AG04450 (cell line): ENCODE measurements around the gene KIF4B. TPM values are rescaled to one million over a fixed set of nuclear protein-coding genes. Genes with fewer than 3 reads are reported as not detected.

Source experiments
- CTCF ChIA-PET: fragments of 300-600, 350-600 bp; formaldehyde crosslinking; extraction: SDS; loops from one replicate; lab custom pipeline; 2022; ENCODE audit warnings: antibody characterized with exemption, inconsistent platforms; lab: Charles Lee
- POLR2A ChIA-PET: fragments of 350-600 bp; formaldehyde crosslinking; extraction: SDS; loops from one replicate; lab custom pipeline; 2021; ENCODE audit warnings: antibody characterized with exemption, inconsistent platforms; lab: Yijun Ruan, JAX
- DNase-seq: peaks from one replicate; pipeline ENCODE4 v3.0.0-alpha.2; 2011; ENCODE audit warnings: low read depth, low spot score
- H3K27ac ChIP-seq: one replicate; pipeline ENCODE4 v1.5.1; 2012; ENCODE audit warnings: low read depth, low read length, control low read depth
- H3K27me3 ChIP-seq: one replicate; pipeline ENCODE4 v1.6.0; 2012; ENCODE audit warnings: low read length; ENCODE audit not compliant: control insufficient read depth, insufficient read depth
- H3K4me3 ChIP-seq: 2 replicates; pipeline ENCODE4 v1.5.1; 2011; ENCODE audit warnings: mild to moderate bottlenecking, low read depth, low read length, control low read depth
- H3K9me3 ChIP-seq: 2 replicates; pipeline ENCODE4 v1.5.1; 2012; ENCODE audit warnings: low read length; ENCODE audit not compliant: control insufficient read depth, insufficient read depth
- polyA plus RNA-seq: library from polyadenylated mRNA; depleted of rRNA; stranded (reverse); fragments of >200 nt; gene quantifications from 2 replicates; pipeline ENCODE4 v1.2.3, GENCODE V29; 2011; rRNA removed
- TF ChIP-seq, protein P1 (sequence below): IDR thresholded peaks from 2 replicates; pipeline ENCODE4 v1.5.1; 2011; ENCODE audit warnings: low read depth, low read length, control low read depth, inconsistent platforms

Gene KIF4B
- polyA plus RNA-seq, 1 experiment: 0.02 TPM

- Histone ChIP-seq H3K27ac (no peak overlapping the region), H3K9me3 (no peaks in the 10 kb centered on the region), H3K4me3 (no peak overlapping the region), H3K27me3 (no peaks in the 10 kb centered on the region)
- DNase-seq: no peak
- TF ChIP-seq, protein P1, sequence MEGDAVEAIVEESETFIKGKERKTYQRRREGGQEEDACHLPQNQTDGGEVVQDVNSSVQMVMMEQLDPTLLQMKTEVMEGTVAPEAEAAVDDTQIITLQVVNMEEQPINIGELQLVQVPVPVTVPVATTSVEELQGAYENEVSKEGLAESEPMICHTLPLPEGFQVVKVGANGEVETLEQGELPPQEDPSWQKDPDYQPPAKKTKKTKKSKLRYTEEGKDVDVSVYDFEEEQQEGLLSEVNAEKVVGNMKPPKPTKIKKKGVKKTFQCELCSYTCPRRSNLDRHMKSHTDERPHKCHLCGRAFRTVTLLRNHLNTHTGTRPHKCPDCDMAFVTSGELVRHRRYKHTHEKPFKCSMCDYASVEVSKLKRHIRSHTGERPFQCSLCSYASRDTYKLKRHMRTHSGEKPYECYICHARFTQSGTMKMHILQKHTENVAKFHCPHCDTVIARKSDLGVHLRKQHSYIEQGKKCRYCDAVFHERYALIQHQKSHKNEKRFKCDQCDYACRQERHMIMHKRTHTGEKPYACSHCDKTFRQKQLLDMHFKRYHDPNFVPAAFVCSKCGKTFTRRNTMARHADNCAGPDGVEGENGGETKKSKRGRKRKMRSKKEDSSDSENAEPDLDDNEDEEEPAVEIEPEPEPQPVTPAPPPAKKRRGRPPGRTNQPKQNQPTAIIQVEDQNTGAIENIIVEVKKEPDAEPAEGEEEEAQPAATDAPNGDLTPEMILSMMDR: no peak
- POLR2A ChIA-PET: no interaction called here
- CTCF ChIA-PET: no interaction called here
Measured at GRCh38 chr5:155066886-155067595, 53.5 kb downstream of the KIF4B start.

Other genes starting within 250 kb of the KIF4B start
- 21.1 and 22.7 TPM in 2 replicates for gene FAXDC2, start 163.2 kb upstream of the KIF4B start, polyA plus RNA-seq
- 41.0 and 51.8 TPM in 2 replicates for gene CNOT8, start 155.1 kb upstream of the KIF4B start, polyA plus RNA-seq
- gene GEMIN5, start 75.5 kb upstream of the KIF4B start, polyA plus RNA-seq: 10.0 and 10.7 TPM in 2 replicates
- gene MRPL22, start 72.7 kb upstream of the KIF4B start, polyA plus RNA-seq: 47.3 and 50.4 TPM in 2 replicates